Keratinocyte (primary cell): ENCODE data around the gene RASL10A. TPM values are rescaled to one million over a fixed set of nuclear protein-coding genes. Genes with fewer than 3 reads are reported as not detected.

Source experiments
- DNase-seq: peaks from one replicate; pipeline ENCODE4 v3.0.0-alpha.2; 2011; ENCODE audit warnings: low read depth, missing footprints, low spot score
- FAIRE-seq: peaks from 2 replicates; lab custom pipeline; 2011; peaks lifted over from hg19 to GRCh38; lab: Jason Lieb, UNC
- H2AFZ ChIP-seq: 2 replicates; pipeline ENCODE4 v1.6.0; 2012; ENCODE audit warnings: low read length, control low read depth, inconsistent platforms; ENCODE audit not compliant: control insufficient read depth
- H3K27ac ChIP-seq: 2 replicates; pipeline ENCODE4 v1.5.1; 2011; ENCODE audit warnings: low read length; ENCODE audit not compliant: control insufficient read depth, insufficient read depth
- H3K27me3 ChIP-seq: 3 replicates; pipeline ENCODE4 v1.6.0; 2011; ENCODE audit warnings: low read length; ENCODE audit not compliant: control insufficient read depth, insufficient read depth; ENCODE audit errors: extremely low read depth
- H3K36me3 ChIP-seq, 2 experiments: 2 replicates in 1 of 2; 3 replicates in 1 of 2; pipeline ENCODE4 v1.5.1; 2011; ENCODE audit warnings: low read length in 2 of 2, mild to moderate bottlenecking in 1 of 2; ENCODE audit not compliant: control insufficient read depth in 2 of 2, insufficient read depth in 2 of 2; ENCODE audit errors: extremely low read depth in 1 of 2
- H3K4me1 ChIP-seq: 3 replicates; pipeline ENCODE4 v1.5.1; 2011; ENCODE audit warnings: low read length; ENCODE audit not compliant: control insufficient read depth, insufficient read depth; ENCODE audit errors: extremely low read depth
- H3K4me2 ChIP-seq: 3 replicates; pipeline ENCODE4 v1.6.0; 2011; ENCODE audit warnings: low read depth, low read length; ENCODE audit not compliant: control insufficient read depth, insufficient read depth; ENCODE audit errors: extremely low read depth
- H3K4me3 ChIP-seq, 3 experiments: fragments of 200-600 bp in 1 of 3; sonication (generic) in 1 of 3; 2 replicates in 2 of 3; 3 replicates in 1 of 3; pipeline ENCODE4 v1.5.1; 2011 to 2016; ENCODE audit warnings: low read length in 3 of 3, mild to moderate bottlenecking in 3 of 3, control low read depth in 2 of 3, inconsistent platforms in 1 of 3, low read depth in 1 of 3, mixed read lengths in 1 of 3, mixed run types in 1 of 3, moderate library complexity in 1 of 3; ENCODE audit not compliant: control insufficient read depth in 2 of 3, insufficient read depth in 2 of 3; ENCODE audit errors: extremely low read depth in 1 of 3
- H3K79me2 ChIP-seq: 2 replicates; pipeline ENCODE4 v1.6.0; 2012; ENCODE audit warnings: low read length; ENCODE audit not compliant: control insufficient read depth, insufficient read depth
- H3K9ac ChIP-seq: 3 replicates; pipeline ENCODE4 v1.6.0; 2011; ENCODE audit warnings: low read length; ENCODE audit not compliant: control insufficient read depth, insufficient read depth; ENCODE audit errors: extremely low read depth
- H3K9me1 ChIP-seq: 3 replicates; pipeline ENCODE4 v1.6.0; 2011; ENCODE audit warnings: low read length; ENCODE audit not compliant: control insufficient read depth, insufficient read depth; ENCODE audit errors: extremely low read depth
- H3K9me3 ChIP-seq: 2 replicates; pipeline ENCODE4 v1.5.1; 2012; ENCODE audit warnings: low read depth, low read length; ENCODE audit not compliant: control insufficient read depth
- H4K20me1 ChIP-seq: 3 replicates; pipeline ENCODE4 v1.6.0; 2011; ENCODE audit warnings: low read length; ENCODE audit not compliant: control insufficient read depth, insufficient read depth; ENCODE audit errors: extremely low read depth
- EZH2 ChIP-seq: IDR thresholded peaks from one replicate; pipeline ENCODE4 v1.6.1; 2012; ENCODE audit warnings: inconsistent platforms, mild to moderate bottlenecking, low read length, moderate library complexity
- dilution Hi-C: fragments of 300-500 bp; cut with MboI; formaldehyde crosslinking; loops from one replicate; pipeline ENCODE4 v1.7.0; 2020; ENCODE audit warnings: low sequenced_read_pairs; ENCODE audit not compliant: extremely low pct_ligation_motif_present
- polyA plus RNA-seq, 5 experiments: library from polyadenylated mRNA; depleted of rRNA in 3 of 5; stranded (reverse) in 3 of 5; stranded (forward) in 1 of 5; unstranded in 1 of 5; fragments of >200 nt; gene quantifications; 1 replicate in 1 of 5; 2 replicates in 3 of 5; 3 replicates in 1 of 5; pipeline versions ENCODE4 v1.2.1 to v1.2.3, GENCODE V29; 2011 to 2012; ENCODE audit warnings: missing spikeins in 2 of 5, low read depth in 1 of 5, low replicate concordance in 1 of 5
- TF ChIP-seq, protein P1 (sequence below), 3 experiments: IDR thresholded peaks in 1 of 3; conservative IDR thresholded peaks in 1 of 3; optimal IDR thresholded peaks in 1 of 3; 2 replicates in 2 of 3; 3 replicates in 1 of 3; pipeline versions ENCODE3 to v1.5.1; 2011; ENCODE audit warnings: low read length in 3 of 3, mild to moderate bottlenecking in 3 of 3, moderate library complexity in 2 of 3, control low read depth in 1 of 3, inconsistent platforms in 1 of 3; ENCODE audit not compliant: insufficient read depth in 2 of 3; ENCODE audit errors: extremely low read depth in 1 of 3

Gene RASL10A
- polyA plus RNA-seq, 1 donor (not counting 4 experiments of a cell fraction or from before 2014, with no cell fraction given): not detected

DNA sequence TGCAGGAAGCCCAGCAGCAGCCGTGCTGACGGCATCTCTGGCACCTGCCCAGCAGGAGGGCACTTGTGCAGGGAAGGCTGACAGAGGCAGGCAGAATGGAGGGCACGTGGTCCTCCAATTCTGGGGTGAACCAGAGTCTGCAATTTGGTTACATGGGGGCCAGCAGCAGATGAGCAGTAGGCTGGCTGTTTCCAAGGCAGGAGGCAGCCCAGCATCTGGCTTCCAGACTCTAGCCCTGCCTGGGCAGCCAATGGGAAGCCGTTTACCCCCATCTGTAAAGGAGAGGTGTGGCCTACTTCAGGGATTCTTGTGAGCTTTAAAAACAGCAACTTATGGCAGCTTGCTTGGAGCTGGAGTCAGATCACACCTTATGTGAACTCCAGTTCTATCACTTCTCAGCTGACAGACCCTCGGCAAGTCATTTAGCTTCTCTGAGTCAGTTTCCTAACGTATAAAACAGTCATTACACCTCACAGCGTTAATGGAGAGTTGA lies 27.9 kb upstream of the RASL10A start:
- H3K36me3 ChIP-seq: peaks cover 31 to 55% of the 10 kb centered on the region in 2 experiments
- no peak overlapping the region for H3K9ac ChIP-seq
- TF ChIP-seq EZH2: no peak
- TF ChIP-seq, protein P1, sequence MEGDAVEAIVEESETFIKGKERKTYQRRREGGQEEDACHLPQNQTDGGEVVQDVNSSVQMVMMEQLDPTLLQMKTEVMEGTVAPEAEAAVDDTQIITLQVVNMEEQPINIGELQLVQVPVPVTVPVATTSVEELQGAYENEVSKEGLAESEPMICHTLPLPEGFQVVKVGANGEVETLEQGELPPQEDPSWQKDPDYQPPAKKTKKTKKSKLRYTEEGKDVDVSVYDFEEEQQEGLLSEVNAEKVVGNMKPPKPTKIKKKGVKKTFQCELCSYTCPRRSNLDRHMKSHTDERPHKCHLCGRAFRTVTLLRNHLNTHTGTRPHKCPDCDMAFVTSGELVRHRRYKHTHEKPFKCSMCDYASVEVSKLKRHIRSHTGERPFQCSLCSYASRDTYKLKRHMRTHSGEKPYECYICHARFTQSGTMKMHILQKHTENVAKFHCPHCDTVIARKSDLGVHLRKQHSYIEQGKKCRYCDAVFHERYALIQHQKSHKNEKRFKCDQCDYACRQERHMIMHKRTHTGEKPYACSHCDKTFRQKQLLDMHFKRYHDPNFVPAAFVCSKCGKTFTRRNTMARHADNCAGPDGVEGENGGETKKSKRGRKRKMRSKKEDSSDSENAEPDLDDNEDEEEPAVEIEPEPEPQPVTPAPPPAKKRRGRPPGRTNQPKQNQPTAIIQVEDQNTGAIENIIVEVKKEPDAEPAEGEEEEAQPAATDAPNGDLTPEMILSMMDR (optimal IDR thresholded peaks at IDR 0.05 in 1 of 3, IDR thresholded peaks at IDR 0.05 in 1 of 3, conservative IDR thresholded peaks at IDR 0.05 in 1 of 3; ENCODE audit: extremely low read depth in 1 of 3, insufficient read depth in 2 of 3, low read length in 3 of 3): no peak
- FAIRE-seq: peak; percentile 29
- peak overlapping the region; percentile 58 for H3K27ac ChIP-seq
- H3K9me1 ChIP-seq: peaks cover 7% of the 10 kb centered on the region
- H3K4me3 ChIP-seq: no peak overlapping the region
- no peak overlapping the region for H2AFZ ChIP-seq
- no peaks in the 10 kb centered on the region for H3K27me3 ChIP-seq
- dilution Hi-C loops: no loop called here
- no peak for DNase-seq
- no peaks in the 10 kb centered on the region for H3K79me2 ChIP-seq
- no peaks in the 10 kb centered on the region for H3K9me3 ChIP-seq
- H3K4me1 ChIP-seq: peaks cover 51% of the 10 kb centered on the region
- no peak overlapping the region for H3K4me2 ChIP-seq
- peaks cover 12% of the 10 kb centered on the region for H4K20me1 ChIP-seq

DNA sequence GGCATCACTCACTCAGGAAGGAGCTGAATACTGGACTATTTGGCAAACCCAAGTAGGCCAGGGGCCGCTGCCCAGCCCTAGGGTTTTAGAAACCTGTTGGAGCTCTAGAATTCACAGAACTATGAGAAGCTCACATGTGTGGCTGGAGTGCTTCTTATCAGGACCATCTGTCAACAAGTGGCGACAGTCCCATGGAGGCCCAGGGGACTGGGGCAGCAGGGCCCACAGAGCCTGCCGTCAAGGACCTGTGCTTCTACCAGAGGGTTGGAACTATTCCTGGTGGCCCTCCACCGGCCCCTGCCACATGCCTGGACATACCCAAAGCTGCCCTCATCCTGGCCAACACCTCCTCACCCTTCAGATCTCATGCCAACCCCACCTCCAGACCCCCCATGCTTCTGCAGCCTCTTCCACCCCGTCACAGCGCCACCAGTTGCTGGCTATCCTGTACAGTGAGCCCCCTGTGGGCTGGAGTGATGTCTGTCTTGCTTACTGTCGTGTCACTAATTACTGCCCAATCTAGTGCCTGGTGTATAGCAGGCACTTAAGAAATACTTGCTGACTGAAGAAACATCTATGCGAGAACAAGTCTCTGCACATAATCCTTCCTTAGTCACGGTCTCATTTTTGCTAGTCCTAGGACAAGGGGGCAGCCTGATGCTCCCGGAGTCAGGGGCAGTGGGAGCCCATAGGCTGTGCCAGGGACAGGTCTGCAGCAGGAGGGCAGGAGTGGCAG lies 27.2 kb upstream of the RASL10A start:
- Histone ChIP-seq H3K9me3 (no peaks in the 10 kb centered on the region), H4K20me1 (peaks cover 15% of the 10 kb centered on the region), H3K36me3 (peaks cover 29 to 55% of the 10 kb centered on the region in 2 experiments), H3K27ac (peak overlapping the region; percentile 58), H3K4me2 (no peak overlapping the region), H3K79me2 (no peaks in the 10 kb centered on the region), H3K4me1 (peaks cover 53% of the 10 kb centered on the region), H2AFZ (no peak overlapping the region), H3K27me3 (no peaks in the 10 kb centered on the region), H3K9ac (no peak overlapping the region), H3K4me3 (no peak overlapping the region), H3K9me1 (peaks cover 7% of the 10 kb centered on the region)
- dilution Hi-C loops: no loop called here
- DNase-seq (no peak), FAIRE-seq (peak; percentile 46)
- TF ChIP-seq, protein P1 (optimal IDR thresholded peaks at IDR 0.05 in 1 of 3, IDR thresholded peaks at IDR 0.05 in 1 of 3, conservative IDR thresholded peaks at IDR 0.05 in 1 of 3; ENCODE audit: extremely low read depth in 1 of 3, insufficient read depth in 2 of 3, low read length in 3 of 3): peak in 2 of 3 experiments; percentile 1 to 8
- TF ChIP-seq EZH2: no peak
